Measurements from ENCODE around the gene ABHD14A.

The ABHD14A gene

GRCh38 chr3:51953445-51953844 is 21.4 kb upstream of the ABHD14A start:
- no peak for DNase-seq (ENCODE audit: low read depth)
- TF ChIP-seq, protein P1, sequence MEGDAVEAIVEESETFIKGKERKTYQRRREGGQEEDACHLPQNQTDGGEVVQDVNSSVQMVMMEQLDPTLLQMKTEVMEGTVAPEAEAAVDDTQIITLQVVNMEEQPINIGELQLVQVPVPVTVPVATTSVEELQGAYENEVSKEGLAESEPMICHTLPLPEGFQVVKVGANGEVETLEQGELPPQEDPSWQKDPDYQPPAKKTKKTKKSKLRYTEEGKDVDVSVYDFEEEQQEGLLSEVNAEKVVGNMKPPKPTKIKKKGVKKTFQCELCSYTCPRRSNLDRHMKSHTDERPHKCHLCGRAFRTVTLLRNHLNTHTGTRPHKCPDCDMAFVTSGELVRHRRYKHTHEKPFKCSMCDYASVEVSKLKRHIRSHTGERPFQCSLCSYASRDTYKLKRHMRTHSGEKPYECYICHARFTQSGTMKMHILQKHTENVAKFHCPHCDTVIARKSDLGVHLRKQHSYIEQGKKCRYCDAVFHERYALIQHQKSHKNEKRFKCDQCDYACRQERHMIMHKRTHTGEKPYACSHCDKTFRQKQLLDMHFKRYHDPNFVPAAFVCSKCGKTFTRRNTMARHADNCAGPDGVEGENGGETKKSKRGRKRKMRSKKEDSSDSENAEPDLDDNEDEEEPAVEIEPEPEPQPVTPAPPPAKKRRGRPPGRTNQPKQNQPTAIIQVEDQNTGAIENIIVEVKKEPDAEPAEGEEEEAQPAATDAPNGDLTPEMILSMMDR (conservative IDR thresholded peaks at IDR 0.05; ENCODE audit: low read depth, low read length), result no peak
- no peak overlapping the region for H3K4me3 ChIP-seq (ENCODE audit: low read length)

- no peak for DNase-seq (ENCODE audit: low read depth)
- no peak overlapping the region for H3K4me3 ChIP-seq (ENCODE audit: low read length)
- TF ChIP-seq, protein P1 (conservative IDR thresholded peaks at IDR 0.05; ENCODE audit: low read depth, low read length), result no peak
These were observed 20.8 kb upstream of the ABHD14A start for GRCh38 chr3:51954105-51954504.

GRCh38 chr3:51954713-51955112 is 20.2 kb upstream of the ABHD14A start:
- DNase-seq (ENCODE audit: low read depth), result no peak
- TF ChIP-seq, protein P1 (conservative IDR thresholded peaks at IDR 0.05; ENCODE audit: low read depth, low read length), result no peak
- no peak overlapping the region for H3K4me3 ChIP-seq (ENCODE audit: low read length)

DNA sequence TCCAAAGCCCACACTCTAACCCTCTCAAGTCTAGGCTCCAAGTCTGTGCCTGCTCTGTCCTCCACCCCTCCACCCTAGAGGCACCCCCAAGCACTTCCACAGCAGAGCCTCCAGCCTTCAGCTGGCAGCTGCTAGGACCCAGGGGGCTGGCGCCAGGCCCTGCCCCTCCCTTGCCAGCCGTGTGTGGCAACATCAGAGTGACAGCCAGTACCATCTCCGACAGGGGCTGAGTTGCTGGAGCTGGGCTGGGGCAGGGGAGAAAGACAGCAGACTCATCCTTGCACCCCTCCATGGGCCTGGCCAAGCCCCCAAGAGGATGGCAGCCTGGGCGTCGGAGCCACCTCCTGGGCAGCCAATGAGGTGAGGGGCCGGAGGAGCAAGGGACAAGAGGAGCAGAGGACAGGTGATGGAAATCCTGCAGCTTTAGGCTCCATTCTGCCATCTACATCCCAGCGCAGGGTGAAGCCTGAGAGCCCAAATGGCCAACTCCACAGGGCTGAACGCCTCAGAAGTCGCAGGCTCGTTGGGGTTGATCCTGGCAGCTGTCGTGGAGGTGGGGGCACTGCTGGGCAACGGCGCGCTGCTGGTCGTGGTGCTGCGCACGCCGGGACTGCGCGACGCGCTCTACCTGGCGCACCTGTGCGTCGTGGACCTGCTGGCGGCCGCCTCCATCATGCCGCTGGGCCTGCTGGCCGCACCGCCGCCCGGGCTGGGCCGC is 19.5 kb upstream of the ABHD14A start, which contains the start of gene GPR62:
GPR62 (plus strand) TSS at position 207 of the 718 bp plus-strand sequence; CDS start at position 479, 272 bp downstream.
- no peak within 1 kb of the TSS for H3K4me3 ChIP-seq (ENCODE audit: low read length)
- TF ChIP-seq, protein P1 (conservative IDR thresholded peaks at IDR 0.05; ENCODE audit: low read depth, low read length), result no peak

DNA sequence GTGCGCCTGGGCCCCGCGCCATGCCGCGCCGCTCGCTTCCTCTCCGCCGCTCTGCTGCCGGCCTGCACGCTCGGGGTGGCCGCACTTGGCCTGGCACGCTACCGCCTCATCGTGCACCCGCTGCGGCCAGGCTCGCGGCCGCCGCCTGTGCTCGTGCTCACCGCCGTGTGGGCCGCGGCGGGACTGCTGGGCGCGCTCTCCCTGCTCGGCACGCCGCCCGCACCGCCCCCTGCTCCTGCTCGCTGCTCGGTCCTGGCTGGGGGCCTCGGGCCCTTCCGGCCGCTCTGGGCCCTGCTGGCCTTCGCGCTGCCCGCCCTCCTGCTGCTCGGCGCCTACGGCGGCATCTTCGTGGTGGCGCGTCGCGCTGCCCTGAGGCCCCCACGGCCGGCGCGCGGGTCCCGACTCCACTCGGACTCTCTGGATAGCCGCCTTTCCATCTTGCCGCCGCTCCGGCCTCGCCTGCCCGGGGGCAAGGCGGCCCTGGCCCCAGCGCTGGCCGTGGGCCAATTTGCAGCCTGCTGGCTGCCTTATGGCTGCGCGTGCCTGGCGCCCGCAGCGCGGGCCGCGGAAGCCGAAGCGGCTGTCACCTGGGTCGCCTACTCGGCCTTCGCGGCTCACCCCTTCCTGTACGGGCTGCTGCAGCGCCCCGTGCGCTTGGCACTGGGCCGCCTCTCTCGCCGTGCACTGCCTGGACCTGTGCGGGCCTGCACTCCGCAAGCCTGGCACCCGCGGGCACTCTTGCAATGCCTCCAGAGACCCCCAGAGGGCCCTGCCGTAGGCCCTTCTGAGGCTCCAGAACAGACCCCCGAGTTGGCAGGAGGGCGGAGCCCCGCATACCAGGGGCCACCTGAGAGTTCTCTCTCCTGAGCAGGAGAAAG is 18.7 kb upstream of the ABHD14A start:
- no peak overlapping the region for H3K4me3 ChIP-seq (ENCODE audit: low read length)
- DNase-seq (ENCODE audit: low read depth), result no peak
- TF ChIP-seq, protein P1 (conservative IDR thresholded peaks at IDR 0.05; ENCODE audit: low read depth, low read length), result peak; percentile 72

More for the DNA sequence above, 19.5 kb upstream of the ABHD14A start, which contains the start of gene GPR62:
- DNase-seq (ENCODE audit: low read depth), result no peak

GRCh38 chr3:51957520-51958205 is 17.2 kb upstream of the ABHD14A start:
- DNase-seq (ENCODE audit: low read depth), result no peak
- TF ChIP-seq, protein P1 (conservative IDR thresholded peaks at IDR 0.05; ENCODE audit: low read depth, low read length), result no peak
- H3K4me3 ChIP-seq (ENCODE audit: low read length), result no peak overlapping the region

Data from retinal pigment epithelial cell (primary cell).